Measurements from ENCODE around the gene PLTP. TPM values are rescaled to one million over a fixed set of nuclear protein-coding genes. Genes with fewer than 3 reads are reported as not detected.
A peak's percentile ranks its signal among the peaks of the same experiment; 100 is the strongest.
"Not testable (repeated sequence)": the region's sequence is repeated elsewhere in the genome, so short reads cannot be mapped to it uniquely, and the experiment has no call there.

PLTP gene
- total RNA-seq, 1 donor from 2014 or later, result 32.1 TPM

DNA sequence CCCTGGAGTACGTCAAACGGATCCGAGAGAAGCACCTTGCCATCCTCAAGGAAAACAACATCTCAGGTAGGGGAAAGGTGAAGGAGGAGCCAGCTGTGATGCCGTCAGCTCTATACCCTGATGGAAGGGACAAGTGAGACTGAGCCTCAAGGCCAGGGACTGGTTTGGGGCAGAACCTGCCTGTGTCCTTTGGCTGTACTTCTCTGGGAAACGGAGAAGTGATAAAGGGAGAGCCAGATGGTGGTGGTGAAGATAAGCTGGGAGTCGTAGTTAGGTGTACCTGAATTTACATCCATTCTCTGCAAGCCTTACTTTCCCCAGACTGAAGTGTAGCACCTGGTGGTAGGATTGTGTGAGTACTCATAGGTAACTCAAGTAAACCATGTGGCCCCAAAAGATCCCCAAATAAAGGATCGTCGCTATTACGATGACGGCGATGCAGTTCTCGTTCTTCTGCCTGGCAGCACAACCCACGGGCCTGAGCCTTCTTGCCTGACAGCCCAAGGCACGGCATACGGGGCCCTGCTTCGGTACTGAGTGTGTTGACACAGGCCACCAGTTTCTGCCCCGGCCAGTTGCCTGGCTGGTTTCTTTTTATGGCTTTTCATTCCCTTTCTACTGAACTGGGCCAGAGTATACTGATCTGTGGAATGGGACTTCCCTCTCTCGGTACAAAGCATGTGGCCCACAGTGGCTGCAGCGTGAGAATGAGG, 33.2 kb upstream of the PLTP start:
- DNase-seq (ENCODE audit: low read depth), result no peak

DNA sequence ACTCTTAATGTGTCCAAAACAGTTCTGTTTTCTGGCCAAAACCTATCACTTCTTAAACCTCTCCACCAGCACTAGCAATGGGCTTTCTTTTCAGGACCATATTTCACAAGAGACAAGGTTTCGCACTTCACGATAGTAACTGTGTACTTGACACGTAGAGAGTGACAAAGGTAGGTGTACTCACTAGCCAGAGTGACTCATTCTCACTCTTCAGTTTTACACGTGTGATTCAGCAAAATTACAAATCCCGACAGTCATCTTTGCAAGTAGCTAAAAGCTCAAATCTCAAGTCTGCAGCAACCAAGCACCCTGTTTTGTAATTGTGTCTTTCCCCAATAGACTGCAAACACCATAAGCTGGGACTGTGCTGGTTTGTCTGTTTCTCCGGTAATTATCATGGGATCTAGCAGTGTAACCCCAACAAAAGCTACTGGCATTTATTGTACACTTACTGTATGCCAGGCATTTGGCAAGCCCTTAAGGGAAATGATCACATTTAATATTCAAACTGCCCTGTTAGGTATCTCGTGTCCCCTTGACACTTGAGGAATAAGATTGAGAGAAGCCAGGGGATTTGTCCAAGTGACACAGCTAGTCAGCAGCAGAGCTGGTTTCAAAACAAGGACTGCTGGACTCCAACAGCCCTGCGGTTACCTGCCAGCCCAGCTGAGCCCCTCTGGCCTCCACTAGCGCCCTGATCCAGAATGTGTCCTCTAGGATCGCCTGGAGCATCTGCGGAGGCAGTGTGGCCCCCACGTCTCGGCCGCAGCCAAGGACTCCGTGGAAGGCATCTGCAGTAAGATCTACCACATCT, 32.4 kb upstream of the PLTP start:
- DNase-seq (ENCODE audit: low read depth), result peak; percentile 66

DNA sequence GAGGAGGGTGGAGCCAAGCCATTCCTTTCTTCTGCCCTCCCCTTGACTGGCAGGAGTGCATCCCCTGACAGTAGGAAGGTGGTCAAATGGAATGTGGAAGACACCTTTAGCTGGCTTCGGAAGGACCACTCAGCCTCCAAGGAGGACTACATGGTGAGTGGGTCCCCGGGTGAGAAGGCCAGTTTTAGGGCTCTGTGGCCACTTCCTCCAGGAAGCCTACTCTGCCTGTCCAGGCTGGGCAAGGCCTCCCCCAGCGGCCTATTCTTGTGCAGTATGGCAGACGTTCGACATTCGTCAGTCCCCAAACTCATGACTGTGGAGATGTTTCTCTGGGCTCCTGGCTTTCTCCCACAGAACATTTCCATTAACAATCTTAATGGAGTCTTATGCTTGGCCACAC, 31.7 kb upstream of the PLTP start:
- DNase-seq (ENCODE audit: low read depth), result no peak

DNA sequence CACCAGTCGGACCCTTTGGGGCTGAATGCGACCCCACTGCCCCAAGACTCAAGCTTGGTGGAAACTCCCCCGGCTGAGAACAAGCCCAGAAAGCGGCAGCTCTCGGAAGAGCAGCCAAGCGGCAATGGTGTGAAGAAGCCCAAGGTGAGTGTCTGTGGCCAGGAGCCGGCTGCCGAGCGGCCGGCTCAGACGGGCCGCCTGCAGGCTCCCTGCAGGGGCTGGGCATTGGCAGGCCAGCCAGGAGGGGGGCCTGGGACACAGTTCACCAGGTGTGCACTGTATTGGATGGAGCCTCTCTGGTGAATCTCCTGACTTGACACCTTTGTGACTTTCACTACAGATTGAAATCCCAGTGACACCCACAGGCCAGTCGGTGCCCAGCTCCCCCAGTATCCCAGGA, 28.5 kb upstream of the PLTP start:
- no peak for DNase-seq (ENCODE audit: low read depth)

DNA sequence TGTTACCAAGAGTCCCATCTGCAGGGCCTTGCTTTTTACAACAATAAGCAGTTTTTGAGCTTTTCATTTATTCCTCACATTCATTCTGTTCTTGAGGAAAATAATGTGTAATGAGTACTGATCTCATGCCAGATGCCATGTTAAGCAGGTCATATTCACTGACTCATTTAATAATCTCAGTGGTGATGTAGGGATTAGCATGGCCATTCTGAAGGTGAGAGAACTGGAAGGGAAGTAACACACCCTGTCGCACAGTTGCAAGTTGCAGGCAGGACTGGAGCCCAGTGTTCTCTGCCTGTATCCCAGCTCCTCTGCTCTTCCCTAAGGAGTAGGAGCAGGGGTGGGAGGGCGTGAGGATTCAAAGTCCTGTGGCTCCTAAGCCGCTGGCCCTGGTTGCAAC, 28.1 kb upstream of the PLTP start:
- no peak for DNase-seq (ENCODE audit: low read depth)

DNA sequence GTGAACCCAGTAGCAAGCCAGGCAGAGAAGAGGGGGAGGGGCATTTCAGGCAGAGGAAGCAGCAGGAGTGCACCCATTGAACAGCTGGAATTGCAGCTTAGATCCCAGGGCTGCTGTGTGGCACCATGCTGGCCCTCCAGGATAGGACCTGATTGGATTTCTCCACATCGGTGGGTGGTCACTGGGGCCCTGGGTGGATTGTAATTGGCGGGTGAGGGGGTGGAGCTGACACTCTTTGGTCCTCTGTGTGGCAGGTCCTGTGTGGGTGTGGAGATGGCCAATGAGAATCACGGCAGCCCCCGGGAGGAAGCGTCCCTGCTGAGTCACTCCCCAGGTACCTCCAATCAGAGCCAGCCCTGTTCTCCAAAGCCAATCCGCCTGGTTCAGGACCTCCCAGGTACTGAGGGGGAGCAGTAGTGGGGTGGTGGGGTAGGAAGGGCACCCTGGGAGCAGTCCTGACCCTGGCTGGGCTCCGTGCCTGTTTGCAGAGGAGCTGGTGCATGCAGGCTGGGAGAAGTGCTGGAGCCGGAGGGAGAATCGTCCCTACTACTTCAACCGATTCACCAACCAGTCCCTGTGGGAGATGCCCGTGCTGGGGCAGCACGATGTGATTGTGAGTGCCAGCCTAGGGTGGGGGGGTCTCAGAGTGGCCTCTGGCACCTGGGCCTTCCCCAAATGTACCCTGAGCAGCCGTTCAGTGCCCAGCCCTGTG, 26.9 kb upstream of the PLTP start:
- DNase-seq (ENCODE audit: low read depth), result no peak

DNA sequence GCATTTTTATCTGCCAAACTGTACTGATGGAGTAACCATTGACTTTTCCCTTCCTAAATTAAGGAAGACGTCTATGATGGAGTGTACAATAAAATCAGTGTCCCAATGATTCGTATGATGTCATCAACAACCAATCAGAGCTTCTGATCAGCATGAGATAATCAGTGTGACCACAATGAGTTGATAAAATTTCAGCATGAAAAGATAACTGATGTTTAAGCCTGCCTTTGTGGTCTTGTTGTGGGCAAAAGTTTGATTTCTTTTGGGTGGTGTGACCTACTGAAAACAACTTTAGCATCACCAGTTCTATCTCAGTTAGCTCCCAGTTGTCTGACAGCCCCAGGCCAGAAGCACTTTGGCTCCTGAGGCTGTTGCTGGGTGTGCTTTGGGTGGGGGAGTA, 25.8 kb upstream of the PLTP start:
- no peak for DNase-seq (ENCODE audit: low read depth)

DNA sequence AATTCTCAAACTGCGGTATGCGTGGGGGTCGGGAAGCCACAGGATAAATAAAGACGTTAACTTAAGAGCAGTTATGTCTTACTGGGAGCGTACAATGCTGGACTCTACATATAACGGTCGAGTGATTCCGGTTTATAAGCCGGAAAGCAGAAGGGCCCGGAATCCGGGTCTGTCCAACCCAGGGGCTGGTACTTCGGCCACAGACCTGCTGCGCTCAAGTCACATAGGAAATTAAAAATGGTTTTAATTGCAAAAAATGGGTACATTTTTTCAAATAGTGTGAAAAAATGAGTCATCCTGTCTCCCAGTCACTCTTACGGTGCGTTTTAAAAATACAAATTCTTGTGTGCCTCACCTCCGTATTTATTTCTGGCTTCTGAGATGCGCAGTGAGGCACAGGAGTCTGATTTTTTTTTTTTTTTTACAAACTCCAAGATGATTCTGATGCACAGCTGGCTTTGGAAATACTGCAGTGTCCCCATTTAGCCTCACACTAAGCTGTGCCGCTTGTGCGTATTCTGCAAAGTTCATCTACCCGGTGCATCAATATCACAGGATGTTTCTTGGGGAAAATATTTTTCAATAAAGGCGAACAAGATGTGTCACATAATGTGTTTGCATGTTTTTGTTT, 23.6 kb upstream of the PLTP start:
- no peak for DNase-seq (ENCODE audit: low read depth)

DNA sequence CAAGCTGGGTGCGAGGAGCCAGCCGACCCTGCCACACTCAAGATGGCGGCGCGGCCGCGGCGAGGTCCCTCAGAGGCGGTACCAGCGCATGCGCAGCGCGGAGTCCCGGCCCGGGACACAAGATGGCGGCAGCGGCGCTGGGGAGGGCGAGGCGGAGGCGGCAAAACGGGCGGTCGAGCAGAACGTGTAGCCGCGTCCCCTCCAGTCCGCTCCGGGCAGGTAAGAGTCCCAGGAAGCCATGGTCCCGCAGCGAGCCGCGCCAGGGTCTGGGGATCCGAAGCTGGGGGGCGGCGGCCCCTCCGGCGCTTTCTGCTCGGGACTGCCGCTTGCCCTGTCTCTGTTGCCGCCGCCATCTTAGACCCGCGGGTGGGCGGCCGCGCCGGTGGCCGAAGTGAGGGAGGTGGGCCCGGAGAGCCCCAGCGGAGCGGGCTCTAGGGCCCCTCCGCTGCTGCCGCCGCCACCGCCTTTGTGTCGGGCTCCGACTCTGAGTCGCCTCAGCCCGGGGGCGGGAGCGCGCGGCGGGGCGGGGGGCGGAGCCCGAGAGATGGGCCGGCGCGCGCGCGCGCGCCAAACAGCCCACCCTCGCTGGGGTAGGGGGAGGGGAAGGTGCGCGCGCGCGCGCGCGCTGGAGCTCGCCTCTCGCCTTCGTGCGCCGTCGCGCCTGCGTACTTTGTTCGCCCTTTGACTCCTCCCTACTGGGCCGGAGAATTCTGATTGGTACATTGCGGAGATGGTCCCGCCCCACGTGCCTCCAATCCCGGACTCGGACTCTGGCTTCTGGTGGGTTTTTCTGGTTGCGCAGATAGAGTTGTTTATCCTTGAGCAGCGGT, 22.8 kb upstream of the PLTP start, which contains the start of gene PCIF1:
TSS of gene PCIF1 (plus strand) at position 98 of the 830 bp plus-strand sequence. CDS start 4,317 bp downstream, outside the sequence.
- peak; percentile 88 for DNase-seq (ENCODE audit: low read depth)

DNA sequence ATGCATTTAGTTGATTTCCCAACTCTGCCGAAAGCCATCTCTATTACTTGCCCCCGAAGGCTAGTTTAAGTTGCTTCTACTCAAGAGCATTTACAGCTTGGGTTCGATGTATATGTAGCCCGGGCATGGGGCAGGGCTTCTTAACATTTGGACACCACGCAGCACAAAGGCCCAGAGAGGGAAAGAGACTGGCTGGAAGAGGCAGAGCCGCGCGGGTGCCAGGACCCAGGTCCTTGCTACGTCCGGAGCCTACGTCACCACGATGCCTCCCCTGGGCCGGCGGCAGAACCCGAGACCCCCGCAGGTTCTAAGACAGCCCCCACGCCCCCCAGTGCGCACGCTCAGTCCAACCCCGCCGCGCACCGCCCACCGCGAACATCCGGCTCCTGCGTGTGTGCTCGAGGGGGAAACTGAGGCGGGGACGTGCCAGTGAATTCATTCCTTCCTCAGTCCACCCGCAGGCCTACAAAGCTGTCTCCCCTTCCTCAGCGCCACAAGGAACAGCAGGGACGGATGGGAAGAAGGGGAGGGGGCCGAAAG, 22.2 kb upstream of the PLTP start:
- DNase-seq (ENCODE audit: low read depth), result no peak

DNA sequence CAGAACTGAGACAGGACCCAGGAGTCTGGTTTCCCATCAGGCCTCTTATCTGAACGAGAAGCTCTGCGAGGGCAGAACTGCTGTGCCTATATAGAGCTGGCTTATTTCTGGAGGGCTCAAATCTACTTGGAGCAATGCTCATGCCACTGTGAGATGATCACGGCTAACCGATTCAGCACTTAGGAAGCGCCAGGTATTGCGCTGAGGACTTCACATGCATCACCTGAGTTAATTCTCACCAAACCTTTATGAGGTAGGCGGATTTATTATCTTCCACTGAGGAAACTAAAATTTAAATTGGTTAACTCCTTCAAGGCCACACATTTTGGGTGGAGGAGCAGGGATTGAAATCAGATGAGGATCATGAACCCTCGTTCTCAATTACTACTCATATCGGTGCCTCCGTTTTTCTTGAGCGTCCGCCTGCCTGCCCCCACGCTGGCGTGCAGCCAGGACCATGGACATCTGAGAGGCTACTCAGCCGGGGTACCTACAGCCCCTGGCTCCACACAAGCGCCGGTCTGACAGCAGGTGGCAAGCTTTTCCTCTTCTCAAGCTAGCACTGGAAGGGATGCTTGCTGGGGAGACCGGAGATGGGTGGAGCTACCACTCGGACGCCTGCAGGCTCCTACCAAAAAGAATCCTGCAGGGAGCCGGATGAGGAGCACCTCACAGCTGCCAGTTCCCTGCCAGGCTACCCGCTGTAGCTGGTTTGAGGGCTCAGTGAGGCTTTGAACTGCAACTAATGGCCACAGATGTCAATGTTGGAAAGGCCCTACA, 21.5 kb upstream of the PLTP start:
- peak; percentile 79 for DNase-seq (ENCODE audit: low read depth)

DNA sequence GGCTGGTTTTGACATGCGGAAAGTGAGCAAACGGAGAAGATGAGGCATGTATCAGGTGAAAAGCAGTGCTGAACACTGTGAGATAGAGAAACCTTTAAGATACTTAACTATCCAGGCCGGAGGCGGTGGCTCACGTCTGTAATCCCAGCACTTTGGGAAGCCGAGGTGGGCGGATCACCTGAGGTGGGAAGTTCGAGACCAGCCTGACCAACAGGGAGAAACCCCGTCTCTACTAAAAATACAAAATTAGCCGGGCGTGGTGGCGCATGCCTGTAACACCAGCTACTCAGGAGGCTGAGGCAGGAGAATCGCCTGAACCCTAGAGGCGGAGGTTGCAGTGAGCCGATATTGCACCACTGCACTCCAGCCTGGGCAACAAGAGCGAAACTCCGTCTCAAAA, 19.7 kb upstream of the PLTP start:
- DNase-seq (ENCODE audit: low read depth), result not testable (repeated sequence)

DNA sequence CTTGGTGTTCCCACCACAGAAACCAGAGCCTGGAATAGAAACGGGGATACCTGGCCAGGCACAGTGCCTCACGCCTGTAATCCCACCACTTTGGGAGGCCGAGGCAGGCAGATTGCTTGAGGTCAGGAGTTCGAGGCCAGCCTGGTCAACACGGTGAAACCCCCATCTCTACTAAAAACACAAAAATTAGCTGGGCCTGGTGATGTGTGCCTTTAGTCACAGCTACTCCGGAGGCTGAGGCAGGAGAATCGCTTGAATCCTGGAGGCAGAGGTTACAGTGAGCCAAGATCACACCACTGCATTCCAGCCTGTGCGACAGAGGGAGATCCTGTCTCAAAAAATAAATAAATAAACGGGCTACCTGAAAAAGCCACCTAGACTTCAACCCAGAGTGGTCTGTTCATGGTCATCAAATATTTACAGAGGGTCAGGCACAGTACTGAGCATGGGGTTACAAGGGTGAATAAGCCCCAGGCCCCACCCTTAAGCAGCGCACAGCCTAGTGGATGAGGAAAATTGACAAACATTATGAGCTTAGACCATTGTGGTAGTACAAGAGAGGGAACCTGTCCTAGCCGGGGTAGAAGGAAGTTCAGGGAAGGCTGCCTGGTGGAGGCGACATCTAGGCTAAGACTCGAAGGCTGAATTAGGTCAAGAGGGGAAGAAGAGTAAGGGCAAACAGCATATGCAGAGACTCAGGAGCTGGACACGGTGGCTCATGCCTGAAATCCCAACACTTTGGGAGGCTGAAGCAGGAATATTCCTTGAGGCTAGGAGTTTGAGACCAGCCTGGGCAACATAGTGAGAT, 15.3 kb upstream of the PLTP start:
- no peak for DNase-seq (ENCODE audit: low read depth)

DNA sequence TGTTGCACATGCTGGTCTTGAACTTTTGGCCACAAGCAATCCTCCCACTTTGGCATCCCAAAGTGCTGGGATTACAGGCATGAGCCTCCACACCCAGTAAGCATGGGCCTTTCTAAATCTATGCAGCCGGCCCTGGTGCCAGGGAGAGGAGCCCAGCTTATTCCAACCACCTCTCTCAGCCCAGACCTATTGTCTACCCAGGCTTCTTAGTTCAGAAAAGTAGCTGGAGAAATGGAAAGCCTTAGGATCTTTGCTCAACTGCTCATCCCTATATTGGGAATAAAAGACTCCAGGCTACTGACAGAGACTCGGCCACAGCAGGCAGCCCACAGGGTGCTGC, 14.7 kb upstream of the PLTP start:
- DNase-seq (ENCODE audit: low read depth), result no peak

DNA sequence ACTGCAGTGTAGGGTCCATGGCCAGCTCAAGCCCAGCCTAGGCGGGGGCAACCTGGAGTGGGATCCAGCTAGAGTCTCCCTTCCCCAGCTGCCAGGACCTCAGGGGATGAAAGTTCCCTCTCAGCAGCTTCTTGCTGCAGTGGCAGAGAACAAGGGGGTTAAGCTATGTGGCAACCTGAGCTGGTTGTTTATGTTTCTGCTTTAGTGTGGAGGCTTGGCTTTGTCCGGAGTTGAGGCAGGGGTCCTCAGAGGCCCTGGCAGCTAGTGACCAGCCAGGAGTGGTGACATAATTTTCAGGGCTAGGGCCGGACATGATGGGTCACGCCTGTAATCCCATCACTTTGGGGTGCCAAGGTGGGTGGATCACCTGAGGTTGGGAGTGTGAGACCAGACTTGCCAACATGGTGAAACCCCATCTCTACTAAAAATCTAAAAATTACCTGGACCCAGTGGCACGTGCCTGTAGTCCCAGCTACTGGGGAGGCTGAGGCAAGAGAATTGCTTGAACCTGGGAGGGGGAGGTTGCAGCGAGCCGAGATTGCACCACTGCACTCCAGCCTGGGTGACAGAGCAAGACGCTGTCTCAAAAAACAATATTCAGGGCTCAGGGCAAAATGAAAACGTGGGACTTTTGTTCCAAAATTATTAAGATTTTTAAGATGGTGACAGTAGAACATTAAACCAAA, 14.0 kb upstream of the PLTP start:
- DNase-seq (ENCODE audit: low read depth), result no peak

DNA sequence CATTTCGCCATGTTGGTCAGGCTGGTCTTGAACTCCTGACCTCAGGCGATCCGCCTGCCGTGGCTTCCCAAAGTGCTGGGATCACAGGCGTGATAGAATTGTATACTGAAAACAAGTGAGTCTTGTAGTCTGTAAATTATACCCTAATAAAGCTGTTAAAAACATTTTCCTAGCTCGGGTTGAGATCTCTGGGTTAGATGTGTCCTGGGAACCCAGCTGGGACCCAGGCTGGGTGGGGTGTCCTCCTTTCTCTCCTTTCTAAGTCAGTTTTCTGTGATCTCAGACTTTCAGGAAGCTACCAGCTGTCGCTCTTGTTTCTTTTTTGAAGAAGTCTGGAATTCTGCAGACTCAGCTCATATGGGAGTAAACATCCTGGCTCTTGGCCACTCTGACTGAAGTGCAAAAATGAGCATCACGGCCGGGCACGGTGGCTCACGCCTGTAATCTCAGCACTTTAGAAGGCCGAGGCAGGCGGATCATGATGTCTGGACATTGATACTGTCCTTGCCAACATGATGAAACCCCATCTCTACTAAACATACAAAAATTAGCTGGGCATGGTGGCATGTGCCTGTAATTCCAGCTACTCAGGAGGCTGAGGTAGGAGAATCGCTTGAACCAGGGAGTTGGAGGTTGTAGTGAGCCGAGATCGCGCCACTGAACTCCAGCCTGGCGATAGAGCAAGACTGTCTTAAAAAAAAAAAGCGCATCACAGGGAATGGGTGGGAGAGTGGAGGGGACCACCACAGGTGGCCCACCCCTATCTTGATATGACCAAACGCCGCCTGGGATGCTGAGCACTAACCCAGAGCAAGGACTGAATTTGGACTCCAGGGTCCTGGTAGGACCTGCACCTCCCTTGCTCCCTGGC, 12.7 kb upstream of the PLTP start:
- DNase-seq (ENCODE audit: low read depth), result peak; percentile 41

DNA sequence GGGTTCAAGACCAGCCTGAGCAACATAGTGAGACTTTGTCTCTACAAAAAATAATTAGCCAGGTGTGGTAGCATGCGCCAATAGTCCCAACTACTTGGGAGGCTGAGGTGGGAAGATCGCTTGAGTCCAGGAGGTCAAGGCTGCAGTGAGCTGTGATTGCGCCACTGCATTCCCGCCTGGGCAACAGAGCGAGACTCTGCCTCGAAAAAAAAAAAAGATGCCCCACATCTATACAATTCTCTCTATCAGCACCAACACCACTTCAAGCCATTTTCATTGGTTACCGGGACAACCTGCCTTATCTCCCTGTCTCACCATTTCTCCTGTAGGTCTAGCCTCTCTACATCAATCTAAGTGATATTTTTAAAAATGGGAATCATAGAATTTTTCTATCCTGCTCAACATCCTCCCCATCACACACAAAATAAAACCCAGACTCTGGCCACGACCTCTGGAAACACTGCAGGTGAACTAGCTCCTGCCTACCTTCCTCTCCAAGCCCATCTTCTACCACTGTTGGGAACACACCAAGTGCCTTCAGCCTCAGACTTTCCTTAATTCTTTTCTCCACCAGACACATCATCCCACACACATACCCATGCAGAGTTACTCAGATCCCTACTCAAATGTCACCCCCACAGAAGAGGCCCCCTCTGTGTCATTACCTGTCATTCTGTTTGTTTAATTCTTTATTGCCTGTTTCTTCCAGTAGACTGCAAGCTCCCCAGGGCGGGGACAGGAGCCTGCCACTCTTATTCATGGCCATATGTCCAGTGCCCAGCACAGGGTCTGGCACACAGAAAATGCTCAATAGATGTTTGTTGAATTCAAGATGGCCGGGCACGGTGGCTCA, 9.6 kb upstream of the PLTP start:
- DNase-seq (ENCODE audit: low read depth), result peak; percentile 41
